Vagina (tissue), 2 donors: ENCODE measurements around the gene TNKS1BP1.

Source experiments
- CTCF ChIP-seq, 3 experiments: fragments of 450-650 bp in 2 of 3; fragments of 200-600 bp in 1 of 3; sonication (generic) in 1 of 3; IDR thresholded peaks; one replicate each; pipeline ENCODE4 v1.5.1; 2017 to 2019; ENCODE audit warnings: antibody characterized with exemption in 3 of 3, mild to moderate bottlenecking in 2 of 3, moderate library complexity in 2 of 3
- POLR2A ChIP-seq, 2 donors: fragments of 450-650 bp; IDR thresholded peaks; one replicate each; pipeline ENCODE4 v1.6.1; 2017; ENCODE audit warnings: antibody characterized with exemption in 2 of 2, mild to moderate bottlenecking in 2 of 2, moderate library complexity in 2 of 2

- no peak for TF ChIP-seq CTCF (IDR thresholded peaks at IDR 0.05)
- TF ChIP-seq POLR2A (IDR thresholded peaks at IDR 0.05) = no peak
Measured at GRCh38 chr11:57297221-57297620, 27.5 kb downstream of the TNKS1BP1 start.
